ENCODE data around the gene CASTOR2. TPM values are rescaled to one million over a fixed set of nuclear protein-coding genes. Genes with fewer than 3 reads are reported as not detected.

Gene CASTOR2
- total RNA-seq, 1 experiment from 2014 or later = 5.1 TPM

DNA sequence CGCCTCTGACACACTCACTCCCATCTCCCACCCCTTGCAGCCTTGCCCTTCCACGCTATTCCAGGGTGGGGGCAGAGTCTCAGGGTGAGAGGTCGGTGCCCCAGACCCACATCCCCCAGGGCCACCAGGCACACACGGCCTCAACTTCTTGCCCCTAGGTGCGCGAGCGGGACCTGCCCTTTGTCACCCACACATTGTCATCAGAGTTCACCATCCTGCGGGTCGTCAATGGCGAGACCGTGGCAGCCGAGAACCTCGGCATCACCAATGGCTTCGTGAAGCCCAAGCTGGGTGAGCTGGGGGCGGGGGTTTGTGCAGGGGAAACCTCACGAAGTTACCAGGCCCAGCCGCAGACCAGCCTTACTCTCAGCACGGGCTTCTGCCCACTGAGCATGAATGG, 53.3 kb downstream of the CASTOR2 start:
- no peak for DNase-seq
- H3K27ac Mint-ChIP-seq (ENCODE audit: unreplicated experiment) = no peak overlapping the region
- no peak overlapping the region for H3K4me3 Mint-ChIP-seq (ENCODE audit: low read depth, unreplicated experiment)
- H3K4me1 Mint-ChIP-seq (ENCODE audit: low read depth, unreplicated experiment) = no peaks in the 10 kb centered on the region
- intact Hi-C loops (cut with micrococcal nuclease; ENCODE audit: unreplicated experiment) = no loop called here
- peaks cover 6% of the 10 kb centered on the region for H3K36me3 Mint-ChIP-seq (ENCODE audit: insufficient read depth, unreplicated experiment)
- CTCF ChIA-PET = no interaction called here
- no peaks in the 10 kb centered on the region for H3K9me3 Mint-ChIP-seq (ENCODE audit: low read depth, unreplicated experiment)
- H3K27me3 Mint-ChIP-seq (ENCODE audit: unreplicated experiment) = no peaks in the 10 kb centered on the region
- TF ChIP-seq CTCF (IDR thresholded peaks at IDR 0.05; ENCODE audit: unreplicated experiment) = no peak
- BruUV-seq (replicated peaks) = no TSS peak

GRCh38 chr7:75018570-75019364, 54.3 kb downstream of the CASTOR2 start:
- DNase-seq = no peak
- intact Hi-C loops (cut with micrococcal nuclease; ENCODE audit: unreplicated experiment) = no loop called here
- Mint-ChIP-seq H3K27ac (ENCODE audit: unreplicated experiment) (no peak overlapping the region), H3K27me3 (ENCODE audit: unreplicated experiment) (no peaks in the 10 kb centered on the region), H3K9me3 (ENCODE audit: low read depth, unreplicated experiment) (no peaks in the 10 kb centered on the region), H3K4me3 (ENCODE audit: low read depth, unreplicated experiment) (no peak overlapping the region), H3K4me1 (ENCODE audit: low read depth, unreplicated experiment) (no peaks in the 10 kb centered on the region), H3K36me3 (ENCODE audit: insufficient read depth, unreplicated experiment) (peaks cover 6% of the 10 kb centered on the region)
- CTCF ChIA-PET = no interaction called here
- no TSS peak for BruUV-seq (replicated peaks)
- TF ChIP-seq CTCF (IDR thresholded peaks at IDR 0.05; ENCODE audit: unreplicated experiment) = no peak

DNA sequence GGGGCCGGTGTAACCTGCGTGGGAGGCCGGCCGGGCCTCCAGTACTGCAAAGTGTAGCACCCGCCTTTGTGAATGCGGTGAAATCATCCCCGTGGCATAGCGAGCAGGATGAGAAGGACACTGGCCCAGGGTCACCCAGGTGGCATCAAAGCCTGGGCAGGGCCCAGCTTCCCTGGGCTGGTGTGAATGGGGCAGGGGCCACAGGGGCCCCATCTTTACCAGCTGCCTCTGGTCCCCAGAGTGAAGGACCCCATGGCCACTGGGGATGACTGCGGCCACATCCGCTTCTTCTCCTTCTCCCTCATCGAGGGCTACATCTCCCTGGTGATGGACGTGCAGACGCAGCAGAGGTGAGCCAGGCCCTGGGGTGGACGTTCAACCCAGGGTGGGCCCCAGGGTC, 55.3 kb downstream of the CASTOR2 start:
- Mint-ChIP-seq H3K4me1 (ENCODE audit: low read depth, unreplicated experiment) (no peaks in the 10 kb centered on the region), H3K9me3 (ENCODE audit: low read depth, unreplicated experiment) (no peaks in the 10 kb centered on the region), H3K36me3 (ENCODE audit: insufficient read depth, unreplicated experiment) (peaks cover 6% of the 10 kb centered on the region), H3K27me3 (ENCODE audit: unreplicated experiment) (no peaks in the 10 kb centered on the region), H3K27ac (ENCODE audit: unreplicated experiment) (no peak overlapping the region), H3K4me3 (ENCODE audit: low read depth, unreplicated experiment) (no peak overlapping the region)
- no peak for TF ChIP-seq CTCF (IDR thresholded peaks at IDR 0.05; ENCODE audit: unreplicated experiment)
- BruUV-seq (replicated peaks) = no TSS peak
- intact Hi-C loops (cut with micrococcal nuclease; ENCODE audit: unreplicated experiment) = no loop called here
- CTCF ChIA-PET = no interaction called here
- no peak for DNase-seq

- BruUV-seq (replicated peaks) = no TSS peak
- H3K4me3 Mint-ChIP-seq (ENCODE audit: low read depth, unreplicated experiment) = no peak overlapping the region
- H3K27me3 Mint-ChIP-seq (ENCODE audit: unreplicated experiment) = no peaks in the 10 kb centered on the region
- TF ChIP-seq CTCF (IDR thresholded peaks at IDR 0.05; ENCODE audit: unreplicated experiment) = no peak
- intact Hi-C loops (cut with micrococcal nuclease; ENCODE audit: unreplicated experiment) = no loop called here
- no peaks in the 10 kb centered on the region for H3K9me3 Mint-ChIP-seq (ENCODE audit: low read depth, unreplicated experiment)
- H3K4me1 Mint-ChIP-seq (ENCODE audit: low read depth, unreplicated experiment) = no peaks in the 10 kb centered on the region
- no peak for DNase-seq
- peaks cover 6% of the 10 kb centered on the region for H3K36me3 Mint-ChIP-seq (ENCODE audit: insufficient read depth, unreplicated experiment)
- CTCF ChIA-PET = no interaction called here
- no peak overlapping the region for H3K27ac Mint-ChIP-seq (ENCODE audit: unreplicated experiment)
Measured at GRCh38 chr7:75024922-75025321, 60.4 kb downstream of the CASTOR2 start.

Measured in Calu3 (cell line).